ENCODE data around the gene IFRD2.

The IFRD2 gene

DNA sequence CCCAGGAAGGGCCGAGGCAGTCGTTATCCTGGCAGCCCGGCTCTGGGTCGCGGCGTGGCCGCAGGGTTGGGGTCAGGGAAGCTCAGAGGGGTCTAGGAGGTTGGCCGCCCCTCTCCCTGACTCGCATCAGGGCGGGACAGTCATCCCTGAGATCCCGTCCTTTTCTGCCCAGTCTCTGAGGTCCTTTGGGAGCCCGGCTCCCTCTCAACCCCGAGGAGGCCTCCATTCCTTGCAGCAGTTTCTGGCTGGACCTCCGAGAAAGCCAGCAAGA is 29.8 kb upstream of the IFRD2 start:
- ATAC-seq (ENCODE audit: low read depth) = no peak
- no peaks in the 10 kb centered on the region for H3K27me3 ChIP-seq (ENCODE audit: insufficient read depth, poor library complexity, severe bottlenecking)
- no peaks in the 10 kb centered on the region for H3K9me3 ChIP-seq (ENCODE audit: severe bottlenecking)
- peaks cover 47% of the 10 kb centered on the region for H3K36me3 ChIP-seq (ENCODE audit: low read depth)
- peaks cover 10% of the 10 kb centered on the region for H3K4me1 ChIP-seq (ENCODE audit: insufficient read depth, poor library complexity, severe bottlenecking)
- peak overlapping the region; percentile 59 for H3K27ac ChIP-seq (ENCODE audit: poor library complexity, severe bottlenecking)
- TF ChIP-seq, protein P1, sequence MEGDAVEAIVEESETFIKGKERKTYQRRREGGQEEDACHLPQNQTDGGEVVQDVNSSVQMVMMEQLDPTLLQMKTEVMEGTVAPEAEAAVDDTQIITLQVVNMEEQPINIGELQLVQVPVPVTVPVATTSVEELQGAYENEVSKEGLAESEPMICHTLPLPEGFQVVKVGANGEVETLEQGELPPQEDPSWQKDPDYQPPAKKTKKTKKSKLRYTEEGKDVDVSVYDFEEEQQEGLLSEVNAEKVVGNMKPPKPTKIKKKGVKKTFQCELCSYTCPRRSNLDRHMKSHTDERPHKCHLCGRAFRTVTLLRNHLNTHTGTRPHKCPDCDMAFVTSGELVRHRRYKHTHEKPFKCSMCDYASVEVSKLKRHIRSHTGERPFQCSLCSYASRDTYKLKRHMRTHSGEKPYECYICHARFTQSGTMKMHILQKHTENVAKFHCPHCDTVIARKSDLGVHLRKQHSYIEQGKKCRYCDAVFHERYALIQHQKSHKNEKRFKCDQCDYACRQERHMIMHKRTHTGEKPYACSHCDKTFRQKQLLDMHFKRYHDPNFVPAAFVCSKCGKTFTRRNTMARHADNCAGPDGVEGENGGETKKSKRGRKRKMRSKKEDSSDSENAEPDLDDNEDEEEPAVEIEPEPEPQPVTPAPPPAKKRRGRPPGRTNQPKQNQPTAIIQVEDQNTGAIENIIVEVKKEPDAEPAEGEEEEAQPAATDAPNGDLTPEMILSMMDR (IDR thresholded peaks at IDR 0.05; ENCODE audit: poor library complexity, severe bottlenecking) = no peak
- peak; percentile 41 for DNase-seq (ENCODE audit: low spot score)
- peak overlapping the region; percentile 83 for H3K4me3 ChIP-seq (ENCODE audit: severe bottlenecking)

DNA sequence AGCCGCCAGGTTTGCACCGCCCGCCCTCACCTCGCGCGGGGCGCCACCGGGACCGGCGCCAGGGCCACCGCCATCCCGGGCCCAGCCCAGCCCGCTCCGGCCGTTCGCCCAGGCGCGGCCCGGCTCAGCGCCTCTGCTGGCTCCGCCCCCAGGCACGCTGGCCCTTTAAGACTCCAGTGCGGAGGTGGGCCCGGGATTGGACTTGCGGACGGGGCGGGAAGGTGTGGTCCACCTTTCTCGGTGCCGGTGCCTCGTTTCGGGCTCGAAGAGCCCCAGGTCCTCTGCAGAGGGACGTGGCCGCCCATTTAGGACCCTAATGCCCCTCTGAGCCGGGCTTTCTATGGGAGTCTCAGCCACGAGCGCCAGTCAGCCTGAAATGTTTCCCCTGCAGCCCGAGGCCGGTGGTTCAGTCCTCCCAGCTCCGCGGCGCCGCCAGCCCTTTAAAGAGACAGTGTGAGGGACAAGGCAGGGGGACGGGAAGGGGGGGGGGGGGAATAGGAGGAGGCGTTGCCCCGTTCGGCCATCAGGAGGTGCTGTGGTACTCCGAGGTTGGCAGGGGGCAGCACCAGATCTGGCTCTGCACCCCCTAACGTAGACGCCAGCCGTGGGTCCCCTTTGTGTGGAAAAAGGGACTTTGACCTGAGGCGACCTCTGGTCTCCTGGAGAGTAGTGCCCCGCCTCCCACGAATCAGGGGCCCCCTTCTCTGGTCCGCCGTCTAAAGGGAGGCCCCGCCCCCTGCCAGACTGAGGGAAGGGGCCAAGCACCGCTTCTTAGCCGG is 29.3 kb upstream of the IFRD2 start:
- Histone ChIP-seq H3K27ac (ENCODE audit: poor library complexity, severe bottlenecking) (peak overlapping the region; percentile 59), H3K9me3 (ENCODE audit: severe bottlenecking) (no peaks in the 10 kb centered on the region), H3K36me3 (ENCODE audit: low read depth) (peaks cover 42% of the 10 kb centered on the region), H3K4me1 (ENCODE audit: insufficient read depth, poor library complexity, severe bottlenecking) (peaks cover 12% of the 10 kb centered on the region), H3K27me3 (ENCODE audit: insufficient read depth, poor library complexity, severe bottlenecking) (no peaks in the 10 kb centered on the region), H3K4me3 (ENCODE audit: severe bottlenecking) (peak overlapping the region; percentile 83)
- DNase-seq (ENCODE audit: low spot score) (peak; percentile 92), ATAC-seq (ENCODE audit: low read depth) (peak; percentile 49)
- TF ChIP-seq, protein P1 (IDR thresholded peaks at IDR 0.05; ENCODE audit: poor library complexity, severe bottlenecking) = peak; percentile 75

DNA sequence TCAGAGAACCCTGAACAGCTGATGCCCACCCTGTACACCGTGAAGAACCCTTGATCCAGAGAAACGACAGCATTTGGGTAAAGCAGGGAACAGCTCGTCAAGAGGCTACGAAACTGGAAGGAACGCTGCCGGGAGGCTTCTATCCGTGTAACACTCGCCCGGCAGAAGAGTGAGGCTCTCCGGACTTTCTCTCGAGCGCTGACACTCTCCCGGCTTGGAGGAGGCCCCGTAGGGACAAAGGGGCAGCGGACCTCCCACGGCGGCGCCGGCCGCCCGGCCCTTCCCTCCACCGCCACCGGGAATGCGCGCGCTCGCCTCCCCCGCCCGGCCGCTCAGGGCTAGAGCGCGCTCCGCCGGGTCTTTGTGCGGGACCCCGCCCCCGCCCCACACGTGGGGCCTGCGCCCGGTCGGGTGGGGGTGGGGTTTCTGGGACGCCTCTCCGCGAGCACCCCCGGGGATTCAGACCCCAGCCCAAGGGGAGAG is 28.7 kb upstream of the IFRD2 start:
- Histone ChIP-seq H3K4me1 (ENCODE audit: insufficient read depth, poor library complexity, severe bottlenecking) (peaks cover 18% of the 10 kb centered on the region), H3K9me3 (ENCODE audit: severe bottlenecking) (no peaks in the 10 kb centered on the region), H3K36me3 (ENCODE audit: low read depth) (peaks cover 39% of the 10 kb centered on the region), H3K4me3 (ENCODE audit: severe bottlenecking) (peak overlapping the region; percentile 83), H3K27me3 (ENCODE audit: insufficient read depth, poor library complexity, severe bottlenecking) (no peaks in the 10 kb centered on the region), H3K27ac (ENCODE audit: poor library complexity, severe bottlenecking) (peak overlapping the region; percentile 59)
- peak; percentile 67 for DNase-seq (ENCODE audit: low spot score)
- peak; percentile 17; the same call in 2 of the 3 replicates for ATAC-seq (ENCODE audit: low read depth)
- TF ChIP-seq, protein P1 (IDR thresholded peaks at IDR 0.05; ENCODE audit: poor library complexity, severe bottlenecking) = no peak

DNA sequence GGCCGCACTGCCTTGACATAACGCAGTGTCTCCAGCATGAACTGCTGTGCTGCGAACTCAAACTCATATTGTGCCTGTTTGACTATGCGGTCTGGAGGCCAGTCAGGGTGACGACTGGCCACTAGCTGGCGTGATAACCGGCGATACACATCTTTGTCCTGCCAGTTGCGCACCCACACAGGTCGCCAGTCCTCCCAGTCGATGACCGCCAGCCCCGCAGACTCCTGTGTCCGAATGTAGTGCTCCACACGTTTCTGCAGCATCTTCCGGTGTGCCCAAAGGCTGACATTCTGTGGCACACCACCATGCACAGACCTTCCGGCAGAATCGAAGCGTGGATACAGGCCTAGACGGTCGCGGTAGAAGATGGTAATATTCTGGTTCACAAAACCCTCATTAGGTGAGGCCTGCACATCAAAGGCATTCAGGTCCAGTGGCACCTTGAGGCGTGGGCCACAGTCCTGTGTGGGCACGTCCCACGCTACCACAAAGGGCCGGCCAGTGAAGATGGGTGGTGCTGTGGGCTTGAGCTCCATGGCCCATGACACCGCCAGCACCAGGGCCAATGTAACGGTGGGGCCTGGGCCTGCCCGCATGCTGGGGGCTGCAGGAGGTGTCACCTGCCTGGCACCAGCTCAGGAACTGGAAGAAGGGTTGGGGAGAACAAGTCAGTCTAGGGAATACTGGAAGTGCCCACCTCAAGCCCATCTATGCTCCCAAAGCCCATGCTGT is 27.8 kb upstream of the IFRD2 start:
- Histone ChIP-seq H3K36me3 (ENCODE audit: low read depth) (peaks cover 43% of the 10 kb centered on the region), H3K27ac (ENCODE audit: poor library complexity, severe bottlenecking) (peak overlapping the region; percentile 59), H3K9me3 (ENCODE audit: severe bottlenecking) (no peaks in the 10 kb centered on the region), H3K27me3 (ENCODE audit: insufficient read depth, poor library complexity, severe bottlenecking) (no peaks in the 10 kb centered on the region), H3K4me1 (ENCODE audit: insufficient read depth, poor library complexity, severe bottlenecking) (peaks cover 19% of the 10 kb centered on the region), H3K4me3 (ENCODE audit: severe bottlenecking) (peak overlapping the region; percentile 83)
- TF ChIP-seq, protein P1 (IDR thresholded peaks at IDR 0.05; ENCODE audit: poor library complexity, severe bottlenecking) = peak; percentile 8
- DNase-seq (ENCODE audit: low spot score) = peak; percentile 60
- no peak for ATAC-seq (ENCODE audit: low read depth)

Data from RWPE2 (cell line).